BLaER1 treated with 17β-estradiol and CSF1 and Interleukin-3, amounts not matched to agents 10 nM and 100 nM (cell line): Measurements from ENCODE around the gene MIEF2.

Experiments used
- H3K27ac ChIP-seq, 11 experiments: shearing (Covaris generic); formaldehyde crosslinking; 2 replicates each; pipeline ENCODE4 v1.8.1; 2022
- H3K27me3 ChIP-seq, 11 experiments: shearing (Covaris generic); formaldehyde crosslinking; 2 replicates each; pipeline ENCODE4 v1.8.1; 2022
- H3K36me3 ChIP-seq, 11 experiments: shearing (Covaris generic); formaldehyde crosslinking; 2 replicates each; pipeline ENCODE4 v1.8.1; 2022
- H3K4me1 ChIP-seq, 10 experiments: shearing (Covaris generic); formaldehyde crosslinking; 2 replicates each; pipeline ENCODE4 v1.8.1; 2022
- H3K4me2 ChIP-seq, 11 experiments: shearing (Covaris generic); formaldehyde crosslinking; 2 replicates each; pipeline ENCODE4 v1.8.1; 2022
- H3K4me3 ChIP-seq, 10 experiments: shearing (Covaris generic); formaldehyde crosslinking; 2 replicates each; pipeline ENCODE4 v1.8.1; 2022
- H3K9ac ChIP-seq, 11 experiments: shearing (Covaris generic); formaldehyde crosslinking; 2 replicates each; pipeline ENCODE4 v1.8.1; 2022
- H3K9me3 ChIP-seq, 11 experiments: shearing (Covaris generic); formaldehyde crosslinking; replicated peaks in 1 of 11; 2 replicates each; pipeline ENCODE4 v1.8.1; 2022
- H4K20me1 ChIP-seq, 11 experiments: shearing (Covaris generic); formaldehyde crosslinking; 2 replicates each; pipeline ENCODE4 v1.8.1; 2022
- Cebpa-rat ChIP-seq, 11 experiments: shearing (Covaris generic); IDR thresholded peaks; 2 replicates each; pipeline ENCODE4 v1.8.1; 2022

The MIEF2 gene

GRCh38 chr17:18240449-18240848, 20.0 kb upstream of the MIEF2 start:
- no peak overlapping the region for H3K4me3 ChIP-seq
- H3K9ac ChIP-seq, result 0 out of 22 replicates have a peak overlapping the region, but pooled peaks of 1 of the 11 experiments have one; percentile 18
- no peak overlapping the region for H3K27ac ChIP-seq
- TF ChIP-seq Cebpa-rat (IDR thresholded peaks at IDR 0.05), result no peak
- peaks cover 0 to 13% (median 9%) of the 10 kb centered on the region in 10 experiments; a peak in 15 of 20 replicates for H3K4me1 ChIP-seq
- no peaks in the 10 kb centered on the region for H3K9me3 ChIP-seq
- H3K4me2 ChIP-seq, result no peak overlapping the region
- no peaks in the 10 kb centered on the region for H3K27me3 ChIP-seq
- H4K20me1 ChIP-seq, result peaks cover 0 to 91% (median 20%) of the 10 kb centered on the region in 11 experiments; a peak in 15 of 22 replicates
- H3K36me3 ChIP-seq, result peaks cover 50 to 96% (median 78%) of the 10 kb centered on the region in 11 experiments

GRCh38 chr17:18241229-18241871, 19.1 kb upstream of the MIEF2 start:
- Histone ChIP-seq H3K4me2 (no peak overlapping the region), H3K36me3 (peaks cover 56 to 96% (median 78%) of the 10 kb centered on the region in 11 experiments), H3K4me1 (peaks cover 0 to 7% (median under 1%) of the 10 kb centered on the region in 10 experiments; a peak in 5 of 20 replicates), H3K9me3 (no peaks in the 10 kb centered on the region), H3K4me3 (no peak overlapping the region), H3K27ac (no peak overlapping the region), H3K9ac (no peak overlapping the region), H4K20me1 (peaks cover 0 to 91% (median 27%) of the 10 kb centered on the region in 11 experiments; a peak in 16 of 22 replicates), H3K27me3 (no peaks in the 10 kb centered on the region)
- no peak for TF ChIP-seq Cebpa-rat (IDR thresholded peaks at IDR 0.05)

- no peak for TF ChIP-seq Cebpa-rat (IDR thresholded peaks at IDR 0.05)
- peaks cover 13 to 86% (median 40%) of the 10 kb centered on the region in 11 experiments; a peak in 20 of 22 replicates for H4K20me1 ChIP-seq
- H3K4me3 ChIP-seq, result no peak overlapping the region
- H3K27ac ChIP-seq, result no peak overlapping the region
- peaks cover 0 to 13% (median 8%) of the 10 kb centered on the region in 10 experiments; a peak in 9 of 20 replicates for H3K4me1 ChIP-seq
- H3K27me3 ChIP-seq, result no peaks in the 10 kb centered on the region
- H3K9me3 ChIP-seq, result no peaks in the 10 kb centered on the region
- H3K36me3 ChIP-seq, result peaks cover 69 to 96% (median 80%) of the 10 kb centered on the region in 11 experiments
- no peak overlapping the region for H3K4me2 ChIP-seq
- H3K9ac ChIP-seq, result no peak overlapping the region
Measured at GRCh38 chr17:18245038-18245776, 15.3 kb upstream of the MIEF2 start.

DNA sequence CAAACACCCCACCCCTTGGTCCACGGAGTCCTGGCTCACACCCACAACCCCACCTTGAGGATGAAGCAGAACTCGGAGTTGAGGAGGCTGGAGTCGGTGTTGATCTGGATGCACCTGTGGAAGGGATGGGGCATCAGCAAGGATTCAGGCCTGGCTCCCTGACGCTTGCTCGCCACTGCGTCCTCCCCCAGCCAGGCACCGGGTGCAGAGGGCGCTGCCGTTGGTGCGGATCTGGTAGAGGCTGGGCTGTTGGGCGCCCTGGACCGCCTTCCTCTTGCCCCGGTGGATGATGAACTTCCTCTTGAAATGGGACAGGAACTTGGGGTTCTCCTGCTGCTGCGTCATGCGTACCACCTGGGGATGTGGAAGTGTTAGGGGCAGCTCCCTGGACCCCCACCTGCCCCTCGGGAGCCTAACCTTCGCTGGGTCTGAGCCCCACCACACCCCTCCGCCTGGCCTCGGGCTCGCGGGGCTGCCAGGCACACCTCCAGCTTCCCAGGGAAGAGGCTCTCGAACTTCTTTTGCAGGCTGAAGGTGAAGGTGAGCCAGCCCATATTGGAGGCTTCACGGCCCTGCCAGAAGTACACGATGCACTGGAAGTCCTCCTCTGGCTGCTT, 14.2 kb upstream of the MIEF2 start:
- Histone ChIP-seq H3K4me2 (no peak overlapping the region), H3K9me3 (no peaks in the 10 kb centered on the region), H4K20me1 (peaks cover 13 to 86% (median 34%) of the 10 kb centered on the region in 11 experiments; a peak in 20 of 22 replicates), H3K4me1 (peaks cover 0 to 10% (median 7%) of the 10 kb centered on the region in 10 experiments; a peak in 9 of 20 replicates), H3K27me3 (no peaks in the 10 kb centered on the region), H3K27ac (no peak overlapping the region), H3K4me3 (no peak overlapping the region), H3K9ac (no peak overlapping the region), H3K36me3 (peaks cover 73 to 96% (median 86%) of the 10 kb centered on the region in 11 experiments)
- no peak for TF ChIP-seq Cebpa-rat (IDR thresholded peaks at IDR 0.05)

- H3K4me2 ChIP-seq, result no peak overlapping the region
- H3K27me3 ChIP-seq, result no peaks in the 10 kb centered on the region
- no peak for TF ChIP-seq Cebpa-rat (IDR thresholded peaks at IDR 0.05)
- no peak overlapping the region for H3K27ac ChIP-seq
- peaks cover 74 to 96% (median 86%) of the 10 kb centered on the region in 11 experiments for H3K36me3 ChIP-seq
- H3K4me3 ChIP-seq, result no peak overlapping the region
- no peaks in the 10 kb centered on the region for H3K9me3 ChIP-seq
- H4K20me1 ChIP-seq, result peaks cover 13 to 86% (median 38%) of the 10 kb centered on the region in 11 experiments; a peak in 20 of 22 replicates
- no peak overlapping the region for H3K9ac ChIP-seq
- peaks cover 0 to 10% (median 7%) of the 10 kb centered on the region in 10 experiments; a peak in 9 of 20 replicates for H3K4me1 ChIP-seq
Measured at GRCh38 chr17:18246880-18247612, 13.4 kb upstream of the MIEF2 start.

DNA sequence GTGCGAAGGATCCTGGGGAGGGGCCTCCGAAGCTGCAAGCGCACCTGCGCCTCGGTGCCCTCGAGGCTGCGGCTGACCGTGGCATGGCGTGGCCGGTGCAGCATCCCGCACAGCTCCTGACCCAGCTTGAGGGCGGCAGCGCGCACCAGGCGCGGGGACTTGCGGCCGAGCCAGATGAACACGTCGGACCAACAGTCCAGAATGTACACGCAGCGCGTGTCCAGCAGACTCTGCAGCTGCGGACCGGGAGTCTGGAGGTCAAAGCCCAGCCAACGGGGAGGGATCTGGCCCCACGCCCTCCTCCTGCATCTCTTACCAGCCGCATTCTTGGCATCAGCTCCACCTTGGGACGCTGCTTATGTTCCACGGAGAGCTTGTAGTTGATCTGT, 12.9 kb upstream of the MIEF2 start:
- H3K9ac ChIP-seq, result no peak overlapping the region
- peaks cover 0 to 10% (median 7%) of the 10 kb centered on the region in 10 experiments; a peak in 9 of 20 replicates for H3K4me1 ChIP-seq
- no peak for TF ChIP-seq Cebpa-rat (IDR thresholded peaks at IDR 0.05)
- no peak overlapping the region for H3K4me2 ChIP-seq
- peaks cover 78 to 96% (median 86%) of the 10 kb centered on the region in 11 experiments for H3K36me3 ChIP-seq
- H3K27me3 ChIP-seq, result no peaks in the 10 kb centered on the region
- H3K27ac ChIP-seq, result no peak overlapping the region
- H4K20me1 ChIP-seq, result peaks cover 13 to 86% (median 40%) of the 10 kb centered on the region in 11 experiments; a peak in 20 of 22 replicates
- H3K9me3 ChIP-seq, result no peaks in the 10 kb centered on the region
- H3K4me3 ChIP-seq, result no peak overlapping the region

DNA sequence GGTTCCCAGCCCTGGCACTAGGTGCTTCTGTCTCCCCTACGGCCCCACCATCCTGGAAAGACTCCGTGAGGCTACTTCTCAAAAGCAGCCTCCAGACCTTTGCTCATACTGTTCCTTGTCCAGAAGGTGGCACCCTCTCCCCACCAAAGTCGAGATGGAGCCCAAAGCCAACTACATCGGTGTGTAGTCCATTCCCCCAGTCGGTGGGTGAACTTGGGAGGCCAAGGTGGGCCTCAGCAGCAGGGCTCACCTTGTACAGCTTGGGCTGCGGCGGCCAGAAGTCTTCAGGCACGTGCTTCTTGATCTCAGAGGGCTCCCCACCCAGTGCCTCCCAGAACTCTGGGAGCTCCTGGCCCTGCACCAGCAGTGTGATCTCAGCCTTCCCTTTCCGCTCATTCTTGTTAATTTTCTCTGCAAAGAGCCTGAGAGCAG, 12.1 kb upstream of the MIEF2 start:
- Histone ChIP-seq H3K9ac (0 out of 22 replicates have a peak overlapping the region, but pooled peaks of 1 of the 11 experiments have one; percentile 2), H3K4me1 (peaks cover 0 to 10% (median 7%) of the 10 kb centered on the region in 10 experiments; a peak in 9 of 20 replicates), H4K20me1 (peaks cover 13 to 91% (median 38%) of the 10 kb centered on the region in 11 experiments; a peak in 20 of 22 replicates), H3K4me3 (no peak overlapping the region), H3K27ac (no peak overlapping the region), H3K4me2 (no peak overlapping the region), H3K27me3 (no peaks in the 10 kb centered on the region), H3K36me3 (peaks cover 81 to 96% (median 90%) of the 10 kb centered on the region in 11 experiments), H3K9me3 (no peaks in the 10 kb centered on the region)
- TF ChIP-seq Cebpa-rat (IDR thresholded peaks at IDR 0.05), result no peak

DNA sequence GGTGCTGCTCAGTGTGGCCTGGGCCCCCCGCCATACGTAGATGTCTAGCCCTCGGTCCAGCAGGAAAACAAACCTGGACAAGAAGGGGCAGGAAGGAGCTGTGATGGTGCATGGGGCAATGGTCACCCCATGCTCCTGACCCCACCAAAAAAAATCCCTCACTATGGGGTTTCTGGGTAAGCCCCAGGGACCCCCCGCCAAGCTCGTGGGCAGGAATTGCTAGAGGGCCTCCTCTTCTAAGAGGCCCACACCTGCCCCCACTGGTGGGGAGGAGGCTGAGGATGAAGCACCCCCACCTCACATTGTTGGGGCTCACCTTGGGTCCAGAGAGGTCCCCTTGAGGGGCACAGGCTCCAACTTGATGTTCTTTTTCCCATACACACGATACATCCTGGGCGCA, 11.7 kb upstream of the MIEF2 start:
- Histone ChIP-seq H3K4me2 (no peak overlapping the region), H3K9ac (0 out of 22 replicates have a peak overlapping the region, but pooled peaks of 1 of the 11 experiments have one; percentile 2), H3K4me1 (peaks cover 0 to 10% (median 7%) of the 10 kb centered on the region in 10 experiments; a peak in 9 of 20 replicates), H3K36me3 (peaks cover 81 to 96% (median 90%) of the 10 kb centered on the region in 11 experiments), H4K20me1 (peaks cover 13 to 91% (median 39%) of the 10 kb centered on the region in 11 experiments; a peak in 21 of 22 replicates), H3K27ac (no peak overlapping the region), H3K4me3 (no peak overlapping the region), H3K9me3 (no peaks in the 10 kb centered on the region), H3K27me3 (no peaks in the 10 kb centered on the region)
- no peak for TF ChIP-seq Cebpa-rat (IDR thresholded peaks at IDR 0.05)
